NCI-H2196 (cell line): Measurements from ENCODE around the gene PPARA.
A peak's percentile ranks its signal among the peaks of the same experiment; 100 is the strongest.

ENCODE experiments used
- DNase-seq: peaks from one replicate; lab custom pipeline; 2025; ENCODE audit not compliant: unreplicated experiment; lab: John Stamatoyannopoulos, UW

The PPARA gene

GRCh38 chr22:46202897-46203600 lies 52.7 kb downstream of the PPARA start:
- no peak for DNase-seq

DNA sequence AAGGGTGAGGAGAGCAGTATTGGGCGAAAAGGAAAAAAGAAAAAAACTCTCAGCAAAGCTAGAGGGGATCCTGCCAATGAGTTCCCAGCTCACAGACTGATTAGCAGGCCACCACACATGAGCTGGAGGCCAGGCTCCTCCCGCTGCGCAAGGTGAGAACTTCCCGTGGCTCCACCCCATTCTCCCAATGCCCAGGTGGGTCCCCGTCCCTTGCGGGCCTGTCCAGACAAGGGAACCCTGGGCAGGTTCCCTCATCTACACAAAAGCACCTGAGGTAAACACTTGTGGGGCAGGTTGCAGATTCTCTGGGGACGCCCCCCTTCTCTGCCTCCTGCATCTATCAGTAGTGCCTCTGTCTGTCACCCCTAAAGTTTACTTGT lies 53.3 kb downstream of the PPARA start:
- no peak for DNase-seq

- no peak for DNase-seq
Measured at GRCh38 chr22:46209262-46209661, 58.9 kb downstream of the PPARA start.

- no peak for DNase-seq
Measured at GRCh38 chr22:46212195-46212594, 61.9 kb downstream of the PPARA start.

GRCh38 chr22:46213052-46213451 lies 62.7 kb downstream of the PPARA start:
- no peak for DNase-seq

DNA sequence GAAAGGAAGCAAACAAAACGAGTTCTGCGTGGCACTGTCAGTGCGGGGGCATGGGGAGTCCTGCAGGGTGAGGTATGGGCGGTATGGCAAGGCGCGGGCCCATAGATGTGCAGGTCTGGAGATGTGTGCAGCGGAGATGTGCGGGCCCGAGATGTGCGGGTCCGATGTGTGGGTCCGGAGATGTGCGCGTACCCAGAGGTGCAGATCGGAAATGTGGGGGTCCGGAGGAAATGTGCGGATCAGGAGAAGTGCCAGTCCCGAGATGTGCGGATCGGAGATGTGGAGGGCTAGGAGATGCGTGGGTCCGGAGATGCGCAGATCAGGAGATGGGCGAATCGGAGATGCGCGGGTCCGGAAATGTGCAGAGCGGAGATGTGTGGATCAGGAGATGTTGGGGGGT lies 63.8 kb downstream of the PPARA start:
- no peak for DNase-seq

DNA sequence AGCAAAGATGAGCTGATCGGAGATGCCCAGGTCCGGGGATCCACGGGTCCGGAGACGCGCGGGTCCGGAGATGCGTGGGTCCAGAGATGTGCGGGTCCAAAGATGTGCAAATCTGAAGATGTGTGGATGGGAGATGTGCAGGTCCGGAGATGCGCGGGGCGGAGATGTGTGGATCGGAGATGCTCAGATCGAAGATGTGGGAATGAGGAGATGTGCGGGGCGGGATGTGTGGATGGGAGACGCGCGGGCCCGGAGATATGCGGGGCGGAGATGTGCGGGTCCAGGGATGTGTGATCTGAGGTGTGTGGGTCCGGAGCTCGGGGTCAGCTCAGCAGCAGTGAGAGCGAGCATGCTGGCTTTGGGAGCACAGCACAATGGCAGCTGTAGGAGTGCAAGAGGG lies 64.3 kb downstream of the PPARA start:
- no peak for DNase-seq

- DNase-seq = peak; percentile 42
Measured at GRCh38 chr22:46219636-46220035, 69.3 kb downstream of the PPARA start.

DNA sequence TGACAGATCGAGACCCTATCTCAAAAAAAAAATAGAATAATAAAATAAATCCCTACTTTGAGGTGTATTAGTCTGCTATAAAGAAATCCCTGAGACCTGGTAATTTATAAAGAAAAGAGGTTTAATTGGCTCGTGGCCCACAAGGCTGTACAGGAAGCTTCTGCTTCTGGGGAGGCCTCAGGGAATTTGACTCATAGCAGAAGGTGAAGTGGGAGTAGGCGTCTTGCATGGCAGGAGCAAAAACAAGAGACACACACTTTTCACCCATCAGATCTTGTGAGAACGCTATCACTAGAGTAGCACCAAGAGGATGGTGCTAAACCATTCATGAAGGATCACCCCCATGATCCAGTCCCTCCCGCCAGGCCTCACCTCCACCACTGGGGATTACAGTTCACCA lies 70.6 kb downstream of the PPARA start:
- no peak for DNase-seq

- DNase-seq = no peak
Measured at GRCh38 chr22:46224044-46224897, 73.9 kb downstream of the PPARA start.

GRCh38 chr22:46224898-46225290 lies 74.6 kb downstream of the PPARA start:
- no peak for DNase-seq

- no peak for DNase-seq
Measured at GRCh38 chr22:46225631-46226030, 75.3 kb downstream of the PPARA start.

GRCh38 chr22:46226577-46226976 lies 76.3 kb downstream of the PPARA start:
- DNase-seq = no peak

DNA sequence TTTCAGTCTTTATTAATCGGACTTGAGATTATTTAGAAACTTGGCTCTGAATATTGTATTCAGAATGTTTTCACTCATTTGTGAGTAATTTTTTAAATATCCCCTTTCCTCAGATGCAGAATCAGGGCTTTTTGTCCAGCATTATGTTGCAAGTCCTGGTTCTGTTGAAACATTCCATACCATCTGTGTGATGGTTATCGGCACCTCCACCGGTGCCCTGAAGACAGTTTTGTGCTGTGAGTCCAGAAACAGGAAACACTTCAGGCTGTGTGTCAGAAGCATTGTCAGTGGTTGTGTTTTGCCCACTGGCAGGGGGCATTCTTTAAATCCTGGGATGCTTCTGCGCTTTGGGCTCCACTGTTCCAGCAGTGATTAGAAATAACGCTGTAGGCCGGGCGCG lies 79.4 kb downstream of the PPARA start:
- DNase-seq = no peak

DNA sequence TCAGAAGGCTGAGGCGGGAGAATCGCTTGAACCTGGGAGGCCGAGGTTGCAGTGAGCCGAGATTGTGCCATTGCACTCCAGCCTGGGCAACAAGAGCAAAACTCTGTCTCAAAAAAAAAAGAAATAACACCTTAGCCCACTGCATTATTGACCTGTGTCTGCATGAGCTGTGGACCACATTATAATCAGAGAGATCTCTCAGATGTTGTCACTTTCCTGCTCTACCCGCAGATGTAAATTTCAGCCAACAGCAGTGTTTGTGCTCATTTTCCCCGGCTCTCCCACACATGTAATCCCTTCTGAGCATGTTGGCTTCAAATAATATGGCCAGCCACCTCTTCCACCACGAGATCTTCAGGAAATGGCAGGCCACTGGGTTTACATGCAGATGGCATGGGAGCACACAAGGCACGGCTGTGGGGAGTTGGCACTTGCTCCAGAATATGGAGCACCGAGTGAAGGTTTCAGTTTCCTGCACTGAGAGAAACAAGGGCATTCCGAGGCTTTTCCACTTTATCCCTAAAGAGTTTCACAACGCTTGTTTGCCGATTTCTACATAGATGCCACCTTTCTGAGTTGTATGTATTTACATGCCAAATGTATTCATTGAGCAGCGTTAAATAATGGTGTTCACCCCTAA lies 80.1 kb downstream of the PPARA start:
- no peak for DNase-seq

DNA sequence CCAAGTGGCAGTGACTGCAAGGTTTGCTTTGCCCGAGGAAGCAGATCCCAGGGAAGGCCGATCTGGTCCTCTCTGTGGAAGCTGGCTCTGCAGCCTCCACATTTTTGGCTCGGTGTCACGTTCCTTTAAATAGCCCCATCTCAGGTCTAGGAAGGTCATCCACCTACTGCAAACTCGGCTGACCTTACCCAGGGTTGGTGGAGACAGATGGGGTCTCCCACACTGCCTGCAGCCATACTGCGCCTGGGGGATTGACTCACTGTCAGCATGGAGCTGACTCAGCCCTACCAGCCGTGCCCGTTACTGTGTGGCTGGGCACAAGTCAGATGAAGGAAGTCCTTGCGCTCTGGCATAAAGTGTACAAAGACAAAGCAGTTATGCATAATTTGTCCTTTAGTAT lies 82.9 kb downstream of the PPARA start:
- DNase-seq = no peak

GRCh38 chr22:46234969-46235368 lies 84.6 kb downstream of the PPARA start:
- DNase-seq = no peak

GRCh38 chr22:46237453-46238124 lies 87.3 kb downstream of the PPARA start:
- no peak for DNase-seq

GRCh38 chr22:46238541-46238940 lies 88.2 kb downstream of the PPARA start:
- no peak for DNase-seq

- no peak for DNase-seq
Measured at GRCh38 chr22:46239261-46240048, 89.1 kb downstream of the PPARA start.

DNA sequence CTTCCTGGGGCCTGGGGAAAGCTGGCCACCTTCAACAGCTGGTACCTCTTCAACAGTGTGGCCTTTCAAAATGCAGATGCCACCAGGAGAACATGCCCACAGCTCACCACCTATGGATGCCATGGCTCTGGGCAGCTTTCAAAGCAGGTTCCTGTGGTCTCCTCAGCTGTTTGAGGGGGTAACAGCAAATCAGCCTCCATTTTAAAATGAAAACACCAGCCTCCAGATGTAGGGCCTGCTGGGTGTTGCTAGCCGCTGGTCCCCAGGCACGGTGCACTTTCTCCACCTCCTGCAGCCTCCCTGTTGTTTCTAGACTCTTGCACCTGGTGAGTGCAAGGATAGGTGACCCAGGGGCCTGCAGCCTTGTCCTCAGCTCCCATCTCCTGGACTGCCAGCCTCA lies 89.7 kb downstream of the PPARA start:
- no peak for DNase-seq
